ENCODE results near the gene VRTN. TPM values are rescaled to one million over a fixed set of nuclear protein-coding genes. Genes with fewer than 3 reads are reported as not detected.
"Not testable (repeated sequence)": the region's sequence is repeated elsewhere in the genome, so short reads cannot be mapped to it uniquely, and the experiment has no call there.

Gene VRTN
- polyA plus RNA-seq, 1 experiment: not detected

DNA sequence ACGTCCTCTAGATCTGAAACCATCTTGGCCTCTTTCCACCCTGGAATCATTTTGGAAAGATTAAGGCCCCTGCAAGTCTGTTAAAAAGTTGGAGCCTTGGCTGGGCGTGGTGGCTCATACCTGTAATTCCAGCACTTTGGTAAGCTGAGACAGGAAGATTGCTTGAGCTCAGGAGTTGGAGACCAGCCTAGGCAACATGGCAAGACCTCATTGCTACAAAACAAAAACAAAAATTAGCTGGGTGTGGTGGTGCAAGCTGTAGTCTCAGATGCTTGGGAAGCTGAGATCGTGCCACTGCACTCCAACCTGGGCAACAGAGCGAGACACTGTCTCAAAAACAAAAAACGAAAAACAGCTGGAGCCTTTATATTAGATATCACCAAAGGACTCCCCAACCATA, 34.7 kb upstream of the VRTN start:
- ChIA-PET POLR2A (no interaction called here), CTCF (interaction anchor here (1.1 to 1.3 kb wide), 2 partner anchors 10 to 11 kb away, joined by 3 to 4 read pairs; no protein-coding TSS in a partner anchor)
- peaks cover 2% of the 10 kb centered on the region; the same call in 1 of the 2 replicates for H3K27me3 ChIP-seq (ENCODE audit: control insufficient read depth, insufficient read depth, low read length)
- H3K4me3 ChIP-seq (ENCODE audit: low read depth, low read length): no peak overlapping the region
- no peaks in the 10 kb centered on the region for H3K36me3 ChIP-seq (ENCODE audit: control insufficient read depth, insufficient read depth, low read length)
- DNase-seq (ENCODE audit: low read depth): no peak
- no peak for TF ChIP-seq CTCF (IDR thresholded peaks at IDR 0.05; ENCODE audit: insufficient read depth, low read depth, low read length)

DNA sequence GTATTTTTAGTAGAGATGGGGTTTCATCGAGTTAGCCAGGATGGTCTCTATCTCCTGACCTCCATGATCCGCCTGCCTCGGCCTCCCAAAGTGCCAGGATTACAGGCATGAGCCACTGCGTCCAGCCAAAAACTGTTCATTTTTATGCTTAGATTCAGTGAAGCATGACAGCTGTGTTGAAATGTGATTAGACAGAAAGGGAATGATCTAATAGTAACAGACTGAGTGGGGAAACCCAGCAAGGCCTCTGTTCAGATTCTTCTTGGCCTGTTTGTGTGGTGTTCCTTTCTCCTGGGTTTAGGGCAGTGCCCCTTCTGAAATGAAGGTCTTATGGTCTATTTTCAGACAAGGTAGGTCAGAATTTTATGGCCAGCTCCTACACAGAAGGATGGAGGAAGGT, 33.7 kb upstream of the VRTN start:
- TF ChIP-seq CTCF (IDR thresholded peaks at IDR 0.05; ENCODE audit: insufficient read depth, low read depth, low read length): no peak
- Histone ChIP-seq H3K4me3 (ENCODE audit: low read depth, low read length) (no peak overlapping the region), H3K27me3 (ENCODE audit: control insufficient read depth, insufficient read depth, low read length) (no peaks in the 10 kb centered on the region; the same call in 1 of the 2 replicates), H3K36me3 (ENCODE audit: control insufficient read depth, insufficient read depth, low read length) (no peaks in the 10 kb centered on the region)
- no peak for DNase-seq (ENCODE audit: low read depth)
- POLR2A ChIA-PET: no interaction called here
- CTCF ChIA-PET: interaction anchor here (0.8 to 1.3 kb wide), 2 partner anchors 10 to 11 kb away, joined by 3 read pairs; no protein-coding TSS in a partner anchor

GRCh38 chr14:74324931-74325361, 23.3 kb upstream of the VRTN start:
- DNase-seq (ENCODE audit: low read depth): no peak
- TF ChIP-seq CTCF (IDR thresholded peaks at IDR 0.05; ENCODE audit: insufficient read depth, low read depth, low read length): peak; percentile 77
- Histone ChIP-seq H3K4me3 (ENCODE audit: low read depth, low read length) (no peak overlapping the region), H3K27me3 (ENCODE audit: control insufficient read depth, insufficient read depth, low read length) (peaks cover 3% of the 10 kb centered on the region; the same call in 1 of the 2 replicates), H3K36me3 (ENCODE audit: control insufficient read depth, insufficient read depth, low read length) (no peaks in the 10 kb centered on the region)
- ChIA-PET CTCF (interaction anchor here (0.7 to 3.4 kb wide), 11 partner anchors 8 to 230 kb away, joined by 3 to 11 read pairs (median 4); partner anchors contain the start of gene ABCD4), POLR2A (no interaction called here)

- no peak for TF ChIP-seq CTCF (IDR thresholded peaks at IDR 0.05; ENCODE audit: insufficient read depth, low read depth, low read length)
- ChIA-PET POLR2A (no interaction called here), CTCF (interaction anchor here (0.7 to 3.4 kb wide), 9 partner anchors 9 to 229 kb away, joined by 3 to 11 read pairs (median 4); no protein-coding TSS in a partner anchor)
- Histone ChIP-seq H3K27me3 (ENCODE audit: control insufficient read depth, insufficient read depth, low read length) (peaks cover 3% of the 10 kb centered on the region; the same call in 1 of the 2 replicates), H3K36me3 (ENCODE audit: control insufficient read depth, insufficient read depth, low read length) (no peaks in the 10 kb centered on the region), H3K4me3 (ENCODE audit: low read depth, low read length) (no peak overlapping the region)
- no peak for DNase-seq (ENCODE audit: low read depth)
Observed at GRCh38 chr14:74325446-74325845, 22.8 kb upstream of the VRTN start.

DNA sequence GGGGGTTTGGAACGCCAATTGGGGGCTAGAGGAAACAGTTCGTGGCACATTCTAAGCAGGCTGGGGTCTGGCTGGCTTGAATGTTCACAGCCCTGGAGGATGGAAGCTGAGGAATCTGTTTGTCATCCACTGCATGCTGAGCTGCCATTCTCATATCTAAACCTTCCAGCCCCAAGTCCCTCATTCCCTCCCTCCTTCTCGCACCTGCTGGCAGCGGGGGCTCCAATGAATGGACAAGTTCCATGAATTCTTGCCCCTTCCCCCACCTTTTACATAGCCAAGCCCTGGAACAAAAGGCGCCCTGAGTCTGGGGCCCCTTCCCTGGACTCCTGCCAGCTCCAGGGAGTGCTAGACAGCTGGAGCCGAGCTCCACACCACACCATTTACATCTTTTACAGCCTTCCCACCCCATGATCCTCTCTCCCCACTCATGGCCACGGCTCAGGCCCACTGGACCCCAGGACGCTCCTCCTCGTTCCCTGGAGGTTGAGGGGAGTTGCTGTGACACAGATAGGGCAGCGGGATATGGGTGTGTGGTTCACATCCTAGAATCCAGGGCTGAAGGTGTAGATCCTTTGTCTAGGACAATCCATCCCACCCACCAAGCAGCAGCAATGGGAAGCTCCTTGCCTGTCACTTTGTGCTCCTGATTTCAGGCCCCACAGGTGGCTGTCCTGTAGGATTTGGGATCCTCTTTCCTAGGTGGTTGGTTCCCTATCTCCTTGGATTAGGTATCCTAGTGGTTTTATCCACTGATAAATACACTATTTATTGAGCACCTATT, 21.7 kb upstream of the VRTN start:
- TF ChIP-seq CTCF (IDR thresholded peaks at IDR 0.05; ENCODE audit: insufficient read depth, low read depth, low read length): no peak
- peaks cover 3% of the 10 kb centered on the region; the same call in 1 of the 2 replicates for H3K27me3 ChIP-seq (ENCODE audit: control insufficient read depth, insufficient read depth, low read length)
- DNase-seq (ENCODE audit: low read depth): no peak
- H3K4me3 ChIP-seq (ENCODE audit: low read depth, low read length): no peak overlapping the region
- POLR2A ChIA-PET: no interaction called here
- no peaks in the 10 kb centered on the region for H3K36me3 ChIP-seq (ENCODE audit: control insufficient read depth, insufficient read depth, low read length)
- CTCF ChIA-PET: interaction anchor here (1.0 to 3.4 kb wide), 3 partner anchors 8 to 152 kb away, joined by 3 to 11 read pairs (median 9); no protein-coding TSS in a partner anchor

DNA sequence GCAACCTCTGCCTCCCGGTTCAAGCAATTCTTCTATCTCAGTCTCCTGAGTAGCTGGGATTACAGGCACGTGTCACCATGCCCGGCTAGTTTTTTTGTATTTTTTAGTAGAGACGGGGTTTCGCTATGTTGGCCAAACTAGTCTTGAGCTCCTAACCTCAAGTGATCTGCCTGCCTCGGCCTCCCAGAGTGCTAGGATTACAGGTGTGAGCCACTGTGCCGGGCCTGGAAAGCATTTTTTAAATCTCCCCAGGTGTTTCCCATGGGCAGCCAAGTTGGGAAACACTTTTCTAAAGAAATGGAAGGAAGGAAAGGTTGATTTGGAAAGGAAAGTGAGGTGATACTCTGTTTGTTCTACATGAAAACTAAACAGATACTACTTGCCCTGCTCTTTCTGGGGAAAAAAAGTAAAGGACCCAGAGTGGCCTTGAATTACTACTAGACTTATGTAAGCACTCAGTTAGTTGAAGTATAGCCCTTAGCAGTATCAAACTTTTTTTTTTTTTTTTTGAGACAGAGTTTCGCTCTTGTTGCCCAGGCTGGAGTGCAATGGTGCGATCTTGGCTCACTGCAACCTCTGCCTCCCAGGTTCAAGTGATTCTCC, 18.2 kb upstream of the VRTN start:
- POLR2A ChIA-PET; H3K27me3 ChIP-seq (ENCODE audit: control insufficient read depth, insufficient read depth, low read length); H3K4me3 ChIP-seq (ENCODE audit: low read depth, low read length); H3K36me3 ChIP-seq (ENCODE audit: control insufficient read depth, insufficient read depth, low read length); DNase-seq (ENCODE audit: low read depth): not testable (repeated sequence)
- CTCF ChIA-PET: interaction anchor here (1.0 kb wide), 1 partner anchor 149 kb away, joined by 3 read pairs; no protein-coding TSS in a partner anchor
